Ramos (cell line): ENCODE data around the gene TBC1D3B.
"Not testable (repeated sequence)": the region's sequence is repeated elsewhere in the genome, so short reads cannot be mapped to it uniquely, and the experiment has no call there.

Experiments
- in situ Hi-C: fragments of 300-500 bp; cut with MboI; formaldehyde crosslinking; loops from one replicate; pipeline ENCODE4 v1.14.3; 2022; ENCODE audit warnings: low sequenced_read_pairs; ENCODE audit not compliant: unreplicated experiment

TBC1D3B gene

GRCh38 chr17:36201506-36201905, 25.1 kb upstream of the TBC1D3B start:
- in situ Hi-C loops, result not testable (repeated sequence)

DNA sequence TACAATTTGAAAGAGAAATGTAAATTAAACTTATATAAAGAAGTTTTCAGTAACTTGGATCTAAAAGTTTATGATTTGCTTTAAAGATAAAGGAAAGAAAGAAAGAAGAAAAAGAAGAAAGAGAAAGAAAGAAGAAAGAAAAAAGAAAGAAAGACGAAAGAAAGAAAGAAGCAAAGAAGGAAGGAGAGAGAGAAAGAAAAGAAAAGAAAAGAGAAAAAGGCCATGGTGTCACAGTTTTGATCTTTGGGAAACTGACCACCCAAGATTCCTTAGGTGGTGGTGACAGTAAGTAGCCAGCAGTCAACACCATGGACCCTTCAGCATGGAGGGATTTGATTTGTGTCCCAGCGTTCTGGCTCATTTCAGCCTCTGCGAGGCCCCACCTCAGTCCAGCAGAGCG, 24.7 kb upstream of the TBC1D3B start:
- in situ Hi-C loops, result not testable (repeated sequence)

DNA sequence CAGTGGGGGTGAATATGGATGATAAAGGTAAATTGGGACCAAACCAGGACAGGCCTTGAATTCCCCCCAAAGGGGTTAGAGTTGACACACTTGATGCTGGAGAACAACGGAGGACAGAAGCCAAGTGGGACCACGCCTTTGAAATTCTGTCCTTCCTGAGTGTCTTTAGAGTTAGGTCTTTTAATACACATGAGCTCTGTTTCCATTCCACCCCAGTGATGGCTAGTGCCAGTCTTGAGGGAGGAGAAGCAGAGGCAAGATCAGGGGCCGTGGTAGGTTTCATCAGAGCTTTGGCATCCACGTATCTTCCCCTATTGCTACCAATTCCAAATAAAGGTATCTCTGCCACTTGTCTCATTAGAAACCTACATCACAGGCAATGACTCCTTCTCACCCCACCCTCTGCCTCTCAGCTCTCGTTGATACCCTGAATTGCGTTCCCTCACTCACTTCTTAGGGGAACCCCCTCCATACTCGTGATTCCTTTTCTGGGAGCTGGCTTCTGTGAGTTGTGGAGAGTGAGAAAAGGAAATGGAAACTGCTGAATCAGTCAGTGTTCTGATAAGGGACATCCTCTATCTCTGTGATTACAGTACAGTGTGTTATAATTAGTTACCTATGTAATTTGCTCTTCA, 22.5 kb upstream of the TBC1D3B start:
- in situ Hi-C loops, result no loop called here

GRCh38 chr17:36197387-36197703, 20.9 kb upstream of the TBC1D3B start:
- in situ Hi-C loops, result no loop called here

DNA sequence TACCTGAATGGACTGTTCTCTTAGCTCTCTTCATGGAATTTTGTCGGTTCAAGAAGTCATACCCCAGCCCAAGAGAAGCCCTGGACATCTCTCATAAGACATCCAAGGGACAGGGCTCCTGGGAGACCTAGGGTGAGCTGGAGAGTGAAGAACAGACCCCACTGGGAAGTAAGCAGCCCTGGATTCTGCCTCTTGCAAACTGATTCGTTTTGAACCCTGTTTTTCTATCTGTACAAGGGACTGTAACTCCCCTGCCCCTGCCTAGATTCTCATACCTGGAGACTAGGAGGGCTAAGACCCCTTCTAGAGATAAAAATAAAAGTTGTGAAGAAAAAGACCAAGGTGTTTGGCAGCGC, 19.7 kb upstream of the TBC1D3B start:
- in situ Hi-C loops, result no loop called here

DNA sequence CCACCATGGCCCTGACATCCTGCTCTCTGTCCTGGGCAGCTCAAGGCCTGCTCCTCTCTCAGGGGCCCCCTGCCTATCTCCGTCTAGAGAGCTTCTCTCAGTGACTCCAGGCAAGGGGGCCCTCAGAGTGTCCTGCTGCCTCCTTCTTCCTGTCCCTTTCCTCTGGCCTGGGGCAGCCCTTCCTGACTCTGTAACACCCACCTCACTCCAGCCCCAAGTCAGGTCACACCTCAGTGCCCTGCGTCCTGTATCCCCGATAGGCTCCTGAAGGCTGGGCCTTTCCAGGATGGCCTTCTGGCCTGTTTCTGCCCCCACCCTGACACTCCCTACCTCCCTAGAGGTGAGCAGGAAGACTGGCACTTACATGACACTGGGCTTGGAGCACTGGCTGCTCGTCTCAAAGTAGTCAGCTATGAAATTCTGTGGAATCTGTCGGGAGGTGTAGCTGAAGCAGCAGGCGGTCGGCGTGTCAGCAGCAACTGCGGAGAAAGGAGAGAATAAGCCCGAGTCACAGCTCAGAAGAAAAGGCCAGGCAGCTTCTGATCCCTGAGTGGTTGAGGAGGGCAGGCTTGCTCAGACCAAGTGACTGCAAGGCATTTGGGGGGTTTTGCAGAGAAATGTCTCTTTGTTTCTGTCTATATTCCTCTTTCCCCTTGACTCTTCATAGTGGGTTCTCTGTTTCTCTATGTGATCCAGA, 19.1 kb upstream of the TBC1D3B start:
- in situ Hi-C loops, result no loop called here

DNA sequence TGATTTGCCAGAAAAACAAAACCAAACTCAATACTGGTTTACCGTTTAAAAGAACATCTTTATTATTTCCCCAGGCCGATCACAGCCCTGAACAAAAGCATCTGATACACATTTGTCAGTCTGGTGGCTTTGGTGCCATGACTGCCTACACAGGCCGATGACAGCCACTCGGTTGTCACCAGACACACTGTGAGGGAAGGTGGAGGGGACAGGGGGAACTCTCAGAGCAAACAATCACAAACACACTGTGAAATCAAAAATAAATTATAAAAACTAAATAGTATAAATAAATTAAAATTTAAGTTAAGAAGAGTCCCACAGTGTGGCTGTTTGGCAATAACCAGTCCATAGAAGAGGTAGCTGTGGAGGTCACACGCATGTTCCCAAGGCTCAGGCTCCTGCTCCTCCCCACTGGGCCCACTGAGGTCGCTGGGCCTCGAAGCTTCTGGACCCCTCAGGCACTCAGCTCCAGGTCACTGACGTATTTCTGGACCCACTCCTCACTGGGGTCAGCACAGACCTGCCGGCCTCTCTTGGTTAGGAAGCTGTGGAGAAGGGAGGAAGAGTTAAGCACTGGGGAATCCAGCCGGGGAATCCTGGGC, 18.5 kb upstream of the TBC1D3B start:
- in situ Hi-C loops, result not testable (repeated sequence)

DNA sequence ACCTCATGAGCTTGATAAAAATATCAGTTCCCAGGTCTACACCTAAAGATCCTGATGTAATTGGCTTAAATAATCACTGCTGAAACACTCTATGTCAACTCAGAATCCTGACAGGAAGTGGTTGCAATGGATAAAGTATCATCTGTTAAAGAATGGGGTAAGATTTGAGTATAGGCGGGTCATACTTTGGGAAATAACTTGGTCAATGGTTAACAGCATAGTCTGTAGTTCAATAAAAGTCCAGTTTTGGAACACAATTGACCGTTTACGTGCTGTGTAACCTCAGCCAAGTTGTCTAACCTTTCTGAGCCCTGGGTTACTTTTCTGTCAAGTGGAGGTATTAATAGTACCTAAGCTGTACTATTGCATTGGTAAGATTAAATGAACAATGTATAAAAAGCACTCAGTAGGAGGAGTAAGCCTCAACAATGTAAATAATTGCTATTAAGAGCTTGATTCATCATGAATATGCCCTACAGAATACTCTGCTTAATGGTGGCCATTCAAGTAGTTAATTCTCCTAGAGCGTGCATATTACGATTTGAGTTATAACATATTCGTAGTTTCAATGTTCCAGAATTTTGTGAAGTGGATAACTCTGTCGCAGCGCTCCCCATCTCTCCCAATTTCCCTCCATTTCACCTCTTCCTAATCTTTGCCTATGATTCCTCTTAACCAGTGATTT, 17.9 kb upstream of the TBC1D3B start:
- in situ Hi-C loops, result not testable (repeated sequence)

- in situ Hi-C loops, result no loop called here
These were observed 16.9 kb upstream of the TBC1D3B start for GRCh38 chr17:36193216-36193775.

DNA sequence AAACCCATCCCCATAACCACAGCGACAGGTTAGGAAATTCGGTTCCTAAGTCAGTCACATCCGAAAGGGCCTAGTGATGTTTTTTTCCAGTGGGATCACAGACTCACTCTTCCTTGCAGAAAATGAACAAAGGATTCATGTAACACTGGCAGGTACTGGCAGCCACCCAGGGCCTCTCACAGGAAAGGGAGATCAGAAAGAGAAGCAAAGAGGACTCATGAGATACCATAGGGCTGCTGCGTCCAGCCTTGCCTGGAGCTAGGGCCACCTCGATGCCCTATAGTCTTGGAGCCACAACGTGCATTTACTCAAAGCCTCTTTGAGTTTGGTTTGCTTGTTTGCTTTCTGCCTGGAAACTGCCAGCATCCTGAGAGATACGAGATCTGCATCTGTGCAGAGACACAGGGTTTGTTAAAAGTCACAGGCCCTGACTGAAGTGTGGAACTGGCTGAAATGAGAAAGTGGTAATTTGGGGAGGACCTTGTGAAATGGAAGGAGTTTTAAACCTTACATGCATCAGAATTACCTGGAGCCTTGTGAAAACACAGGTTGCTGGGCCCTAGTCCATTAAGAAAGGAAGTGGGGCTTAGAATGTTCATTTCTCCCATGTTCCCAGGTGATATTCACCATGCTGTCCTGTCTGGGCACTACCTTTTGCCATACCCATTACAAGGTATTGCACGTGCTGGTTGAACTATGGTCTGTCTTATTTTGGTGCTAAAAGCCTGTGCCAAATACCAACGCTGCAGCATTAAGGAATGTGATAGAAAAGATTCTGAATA, 14.3 kb upstream of the TBC1D3B start:
- in situ Hi-C loops, result not testable (repeated sequence)

- in situ Hi-C loops, result not testable (repeated sequence)
These were observed 13.6 kb upstream of the TBC1D3B start for GRCh38 chr17:36189993-36190392.

- in situ Hi-C loops, result no loop called here
These were observed 12.5 kb upstream of the TBC1D3B start for GRCh38 chr17:36188891-36189306.

- in situ Hi-C loops, result not testable (repeated sequence)
These were observed 11.7 kb upstream of the TBC1D3B start for GRCh38 chr17:36187943-36188665.

- in situ Hi-C loops, result not testable (repeated sequence)
These were observed 10.7 kb upstream of the TBC1D3B start for GRCh38 chr17:36186810-36187763.

GRCh38 chr17:36185416-36185815, 9.0 kb upstream of the TBC1D3B start:
- in situ Hi-C loops, result no loop called here

- in situ Hi-C loops, result no loop called here
These were observed 7.8 kb upstream of the TBC1D3B start for GRCh38 chr17:36184023-36184765.

DNA sequence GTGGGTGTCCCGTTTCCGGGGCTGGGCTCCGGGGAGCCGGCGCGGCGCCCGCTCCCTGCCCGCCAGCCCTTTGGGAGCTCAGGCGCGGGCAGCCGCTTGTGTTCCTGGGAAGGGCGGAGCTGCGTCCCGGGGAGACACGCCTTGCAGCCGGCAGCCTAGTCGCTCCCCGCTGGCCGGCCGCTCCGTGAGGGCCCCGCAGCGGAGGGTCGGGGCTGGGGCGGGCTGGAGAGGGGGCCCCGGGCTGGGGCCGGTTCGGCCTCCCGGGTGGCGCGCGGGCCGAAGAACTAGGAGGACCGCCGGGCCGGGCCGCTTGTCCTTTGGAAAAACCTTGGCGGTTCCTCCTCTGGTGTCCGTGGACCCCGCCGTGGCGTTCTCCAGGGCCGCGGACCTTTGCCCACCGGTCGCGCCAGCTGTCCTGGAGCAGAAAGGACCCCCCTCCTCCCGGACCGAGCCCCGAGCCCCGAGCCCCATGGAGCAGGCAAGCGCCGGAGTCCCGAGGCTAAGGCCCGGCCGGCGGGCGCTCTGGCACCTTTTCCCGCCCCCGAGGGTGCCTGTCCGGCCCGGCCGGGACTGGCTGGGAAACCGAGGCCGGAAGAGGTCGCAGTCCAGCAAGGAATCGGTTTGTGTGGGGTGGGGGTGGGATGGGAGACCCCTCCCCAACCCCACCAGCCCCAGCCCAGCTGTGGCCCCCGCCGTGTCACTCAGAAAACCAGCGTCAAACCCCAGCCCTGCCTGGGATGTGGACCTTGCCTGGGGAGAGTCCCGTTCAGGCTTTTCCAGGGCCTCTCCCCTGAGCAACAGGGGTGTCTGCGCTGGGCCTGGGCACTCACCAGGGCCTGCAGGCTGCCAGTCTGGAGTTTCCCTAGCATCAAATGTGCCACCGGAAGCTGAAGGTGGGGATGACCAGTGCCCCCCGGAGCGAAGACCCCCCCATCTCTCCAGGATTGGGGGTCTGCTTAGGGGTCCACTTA, 6.8 kb upstream of the TBC1D3B start:
- in situ Hi-C loops, result no loop called here
